H1 (cell line): ENCODE data around the gene C6orf136. TPM values are rescaled to one million over a fixed set of nuclear protein-coding genes. Genes with fewer than 3 reads are reported as not detected.
A peak's percentile ranks its signal among the peaks of the same experiment; 100 is the strongest.

Source experiments
- CTCF ChIA-PET: fragments of 300-600 bp; sonication (Branson Sonifier 250); formaldehyde crosslinking; loops from one replicate; lab custom pipeline; 2021; ENCODE audit not compliant: partially characterized antibody; lab: Charles Lee
- POLR2A ChIA-PET: fragments of 300-600 bp; sonication (Branson Sonifier 250); formaldehyde crosslinking; loops from one replicate; lab custom pipeline; 2021; ENCODE audit warnings: inconsistent platforms; ENCODE audit not compliant: partially characterized antibody; lab: Charles Lee
- DNase-seq, 2 experiments: peaks; one replicate each; pipeline versions ENCODE4 v3.0.0 to v3.0.0-alpha.2; 2010 to 2022; ENCODE audit warnings: low spot score in 2 of 2, low read depth in 1 of 2, mixed read lengths in 1 of 2
- FAIRE-seq: peaks from 2 replicates; lab custom pipeline; 2011; peaks lifted over from hg19 to GRCh38; lab: Jason Lieb, UNC
- H2AFZ ChIP-seq: 2 replicates; pipeline ENCODE4 v1.8.1; 2012; ENCODE audit warnings: low read length, inconsistent platforms
- H2AK5ac ChIP-seq: 2 replicates; pipeline ENCODE4 v1.6.1; 2013; ENCODE audit warnings: low read depth, low read length
- H2BK120ac ChIP-seq: replicated peaks from 2 replicates; pipeline ENCODE3; 2013; ENCODE audit warnings: low read depth, low read length, inconsistent platforms
- H2BK12ac ChIP-seq: 2 replicates; pipeline ENCODE4 v1.6.1; 2013; ENCODE audit warnings: low read depth, low read length
- H2BK15ac ChIP-seq: 2 replicates; pipeline ENCODE4 v1.6.1; 2013; ENCODE audit warnings: low read length
- H2BK20ac ChIP-seq: 2 replicates; pipeline ENCODE4 v1.6.1; 2013; ENCODE audit warnings: low read length
- H2BK5ac ChIP-seq: 2 replicates; pipeline ENCODE4 v1.6.1; 2013; ENCODE audit warnings: low read depth, low read length
- H3K14ac ChIP-seq: 2 replicates; pipeline ENCODE4 v1.6.1; 2013; ENCODE audit warnings: inconsistent platforms; ENCODE audit not compliant: insufficient read length
- H3K18ac ChIP-seq: 2 replicates; pipeline ENCODE4 v1.6.1; 2013; ENCODE audit warnings: low read length; ENCODE audit errors: extremely low read depth
- H3K23ac ChIP-seq: 2 replicates; pipeline ENCODE4 v1.6.1; 2013; ENCODE audit warnings: inconsistent platforms; ENCODE audit not compliant: insufficient read length
- H3K23me2 ChIP-seq: 2 replicates; pipeline ENCODE4 v1.6.1; 2013; ENCODE audit warnings: low read depth, low read length
- H3K27ac ChIP-seq: 2 replicates; pipeline ENCODE4 v1.6.1; 2011; ENCODE audit warnings: low read depth, low read length, inconsistent platforms
- H3K27me3 ChIP-seq, 4 experiments: replicated peaks in 1 of 4; 1 replicate in 1 of 4; 2 replicates in 3 of 4; pipeline versions ENCODE4 v1.6.1 to v1.8.1; 2011 to 2013; ENCODE audit warnings: low read length in 3 of 4, mild to moderate bottlenecking in 3 of 4, inconsistent platforms in 2 of 4, mixed read lengths in 2 of 4, moderate library complexity in 1 of 4; ENCODE audit not compliant: control insufficient read depth in 3 of 4, insufficient read depth in 3 of 4; ENCODE audit errors: extremely low read depth in 1 of 4
- H3K36me3 ChIP-seq, 4 experiments: 2 replicates each; pipeline versions ENCODE4 v1.6.1 to v1.8.1; 2011 to 2013; ENCODE audit warnings: mild to moderate bottlenecking in 4 of 4, low read length in 3 of 4, moderate library complexity in 2 of 4, control low read depth in 1 of 4, inconsistent platforms in 1 of 4; ENCODE audit not compliant: insufficient read depth in 4 of 4, control insufficient read depth in 2 of 4
- H3K4ac ChIP-seq: replicated peaks from 2 replicates; pipeline ENCODE3; 2013; ENCODE audit warnings: low read length, low read depth, mixed read lengths, inconsistent platforms; ENCODE audit not compliant: insufficient read length
- H3K4me1 ChIP-seq, 4 experiments: replicated peaks in 1 of 4; 1 replicate in 1 of 4; 2 replicates in 3 of 4; pipeline versions ENCODE4 v1.6.1 to v1.8.1; 2011 to 2013; ENCODE audit warnings: low read length in 3 of 4, inconsistent platforms in 2 of 4, mixed read lengths in 1 of 4; ENCODE audit not compliant: insufficient read depth in 4 of 4, control insufficient read depth in 3 of 4
- H3K4me2 ChIP-seq, 2 experiments: 2 replicates each; pipeline versions ENCODE4 v1.6.1 to v1.8.1; 2011 to 2013; ENCODE audit warnings: low read depth in 2 of 2, low read length in 2 of 2, control low read depth in 1 of 2, inconsistent platforms in 1 of 2, mild to moderate bottlenecking in 1 of 2; ENCODE audit not compliant: insufficient read depth in 1 of 2
- H3K4me3 ChIP-seq, 4 experiments: fragments of 200-600, 300-600 bp in 1 of 4; sonication (generic), shearing (Covaris generic), sonication (Bioruptor Twin) in 1 of 4; 2 replicates each; pipeline versions ENCODE4 v1.5.1 to v1.8.1; 2011 to 2016; ENCODE audit warnings: low read length in 4 of 4, low read depth in 3 of 4, control low read depth in 2 of 4, inconsistent platforms in 2 of 4, mild to moderate bottlenecking in 2 of 4, mixed read lengths in 1 of 4, moderate library complexity in 1 of 4; ENCODE audit not compliant: insufficient read depth in 2 of 4; ENCODE audit errors: extremely low read depth in 1 of 4
- H3K56ac ChIP-seq: replicated peaks from 2 replicates; pipeline ENCODE3; 2013; ENCODE audit warnings: low read depth, mild to moderate bottlenecking, mixed read lengths, low read length, inconsistent platforms; ENCODE audit not compliant: insufficient read length
- H3K79me1 ChIP-seq: 2 replicates; pipeline ENCODE4 v1.6.1; 2013; ENCODE audit warnings: low read depth, low read length, control low read depth
- H3K79me2 ChIP-seq, 2 experiments: 2 replicates each; pipeline versions ENCODE4 v1.6.1 to v1.8.1; 2012 to 2013; ENCODE audit warnings: low read length in 2 of 2, mild to moderate bottlenecking in 2 of 2, inconsistent platforms in 1 of 2; ENCODE audit not compliant: insufficient read depth in 2 of 2, control insufficient read depth in 1 of 2
- H3K9ac ChIP-seq, 4 experiments: replicated peaks in 1 of 4; 1 replicate in 1 of 4; 2 replicates in 3 of 4; pipeline versions ENCODE4 v1.6.1 to v1.8.1; 2011 to 2013; ENCODE audit warnings: low read depth in 3 of 4, low read length in 3 of 4, control low read depth in 2 of 4, mild to moderate bottlenecking in 2 of 4, moderate library complexity in 2 of 4, inconsistent platforms in 1 of 4; ENCODE audit errors: extremely low read depth in 1 of 4
- H3K9me3 ChIP-seq, 2 experiments: 2 replicates each; pipeline versions ENCODE4 v1.6.1 to v1.8.1; 2012 to 2013; ENCODE audit warnings: mild to moderate bottlenecking in 2 of 2, moderate library complexity in 2 of 2, control low read depth in 1 of 2, inconsistent platforms in 1 of 2, low read depth in 1 of 2, low read length in 1 of 2, mixed read lengths in 1 of 2; ENCODE audit not compliant: insufficient read depth in 2 of 2
- H4K20me1 ChIP-seq, 2 experiments: replicated peaks in 1 of 2; 2 replicates each; pipeline versions ENCODE3 to v1.8.1; 2011 to 2013; ENCODE audit warnings: inconsistent platforms in 2 of 2, low read length in 2 of 2, mild to moderate bottlenecking in 1 of 2; ENCODE audit not compliant: insufficient read depth in 2 of 2, control insufficient read depth in 1 of 2
- H4K5ac ChIP-seq: 2 replicates; pipeline ENCODE4 v1.6.1; 2013; ENCODE audit warnings: low read length, low read depth, mixed read lengths, inconsistent platforms; ENCODE audit not compliant: insufficient read length
- H4K8ac ChIP-seq: 2 replicates; pipeline ENCODE4 v1.8.0; 2013; ENCODE audit warnings: mild to moderate bottlenecking, moderate library complexity, low read length, inconsistent platforms; ENCODE audit not compliant: insufficient read depth; ENCODE audit errors: extremely low read depth
- H4K91ac ChIP-seq: replicated peaks from 2 replicates; pipeline ENCODE3; 2013; ENCODE audit warnings: low read length, mixed read lengths, inconsistent platforms; ENCODE audit not compliant: insufficient read length
- ATF2 ChIP-seq: IDR thresholded peaks from 2 replicates; pipeline ENCODE4 v1.6.1; 2012; ENCODE audit warnings: low read length, inconsistent platforms
- BCL11A ChIP-seq, 2 experiments: IDR thresholded peaks; one replicate each; pipeline ENCODE4 v1.6.1; 2011; ENCODE audit warnings: low read depth in 2 of 2, low read length in 2 of 2, mild to moderate bottlenecking in 2 of 2
- E2F6 ChIP-seq: IDR thresholded peaks from 2 replicates; pipeline ENCODE4 v1.6.1; 2012; ENCODE audit warnings: inconsistent platforms
- JUN ChIP-seq: IDR thresholded peaks from 2 replicates; pipeline ENCODE4 v1.6.1; 2011; ENCODE audit warnings: low read depth, mild to moderate bottlenecking, improper control_type of control experiment, low read length
- NANOG ChIP-seq: IDR thresholded peaks from 2 replicates; pipeline ENCODE4 v1.6.1; 2011; ENCODE audit warnings: low read length, low read depth, mild to moderate bottlenecking, inconsistent platforms; ENCODE audit not compliant: insufficient read depth, poor library complexity, severe bottlenecking
- SIRT6 ChIP-seq: IDR thresholded peaks from one replicate; pipeline ENCODE4 v1.7.1; 2012; ENCODE audit warnings: low read length, inconsistent platforms
- WGBS, 2 experiments: shearing (Covaris generic) in 1 of 2; methylation state at CpG; one replicate each; pipeline versions ENCODE4 v1.1.6 to v1.1.7; 2013 to 2015; ENCODE audit warnings: low lambda C conversion rate in 2 of 2, mixed read lengths in 2 of 2, inconsistent platforms in 1 of 2, low coverage in 1 of 2, missing lambda C conversion rate in 1 of 2; ENCODE audit not compliant: insufficient replicate concordance in 2 of 2, insufficient coverage in 1 of 2, insufficient read length in 1 of 2; ENCODE audit errors: extremely low coverage in 1 of 2, missing lambda C conversion rate in 1 of 2; 5-methylcytosine and 5-hydroxymethylcytosine counted together
- polyA plus RNA-seq, 7 experiments: library from polyadenylated mRNA; depleted of rRNA in 3 of 7; stranded (reverse) in 5 of 7; unstranded in 2 of 7; fragments of >200 nt in 5 of 7; fragments of 200-250 nt in 2 of 7; gene quantifications; 1 replicate in 5 of 7; 2 replicates in 1 of 7; 4 replicates in 1 of 7; pipeline versions ENCODE4 v1.2.1 to v1.2.3, GENCODE V29; 2011 to 2013; ENCODE audit warnings: missing spikeins in 2 of 7, mixed read lengths in 2 of 7
- total RNA-seq: library from RNA; stranded (reverse); fragmentation: NEBNext Ultra II Directional; extraction: Animal tissue kit (Norgen Biotek cat#: 25700); gene quantifications from 2 replicates; pipeline ENCODE4 v1.2.1, GENCODE V29; 2021

Gene C6orf136
- total and polyA plus RNA-seq, 2 of the 8 experiments (the other 6 are each of a cell fraction or from before 2014, with no cell fraction given): 20.8 to 23.1 TPM

- peak overlapping the region; percentile 99 to 100 (median 100) for H3K9ac ChIP-seq
- peak overlapping the region; percentile 71; the same call in 1 of the 2 replicates for H2BK12ac ChIP-seq
- peak overlapping the region; percentile 89 for H2BK5ac ChIP-seq
- H4K8ac ChIP-seq: peak overlapping the region; percentile 97; the same call in 1 of the 2 replicates
- peaks cover 1 to 4% of the 10 kb centered on the region in 2 experiments for H4K20me1 ChIP-seq
- peak overlapping the region; percentile 57 for H3K56ac ChIP-seq
- no peak overlapping the region for H3K14ac ChIP-seq
- POLR2A ChIA-PET: interaction anchor here (0.7 to 4.8 kb wide), 36 partner anchors 8 to 515 kb away, joined by 3 to 443 read pairs (median 6); partner anchors contain the start of genes ABCF1, ATAT1, C6orf136 and DHX16
- no peak overlapping the region for H2BK15ac ChIP-seq
- no peaks in the 10 kb centered on the region for H3K27me3 ChIP-seq
- peak overlapping the region; percentile 90 to 97 (median 96) for H3K4me3 ChIP-seq
- no peaks in the 10 kb centered on the region for H3K9me3 ChIP-seq
- peak overlapping the region; percentile 96 to 98 for H3K4me2 ChIP-seq
- no peak overlapping the region for H3K23ac ChIP-seq
- no peak overlapping the region for H2BK120ac ChIP-seq
- H4K5ac ChIP-seq: peak overlapping the region; percentile 86
- H4K91ac ChIP-seq: peak overlapping the region; percentile 38
- H3K4me1 ChIP-seq: peaks cover 0 to 6% (median 4%) of the 10 kb centered on the region in 4 experiments; a peak in 4 of 7 replicates
- no peak overlapping the region for H2AFZ ChIP-seq
- peaks cover 7% of the 10 kb centered on the region; the same call in 1 of the 2 replicates for H3K79me1 ChIP-seq
- H2BK20ac ChIP-seq: no peak overlapping the region
- peak overlapping the region; percentile 98 for H3K27ac ChIP-seq
- H3K4ac ChIP-seq: peak overlapping the region; percentile 70
- peak overlapping the region; percentile 89; the same call in 1 of the 2 replicates for H2AK5ac ChIP-seq
- CTCF ChIA-PET: interaction anchor here (1.7 kb wide), 1 partner anchor 15 kb away, joined by 4 read pairs; no protein-coding TSS in a partner anchor
- peaks cover 4 to 63% of the 10 kb centered on the region in 2 experiments; a peak in 3 of 4 replicates for H3K79me2 ChIP-seq
- H3K18ac ChIP-seq: peak overlapping the region; percentile 36; the same call in 1 of the 2 replicates
- FAIRE-seq: no peak
- no peak for DNase-seq
- WGBS, 2 experiments: 3 to 100% methylated on average over 1 to 10 of the region's 10 CpGs
- peaks cover 6 to 41% (median 17%) of the 10 kb centered on the region in 4 experiments for H3K36me3 ChIP-seq
- peaks cover 14% of the 10 kb centered on the region for H3K23me2 ChIP-seq
- TF ChIP-seq NANOG: no peak
- no peak; the same call in 1 of the 2 replicates for TF ChIP-seq ATF2
- TF ChIP-seq SIRT6: no peak
- TF ChIP-seq JUN: no peak
- no peak for TF ChIP-seq E2F6
- TF ChIP-seq BCL11A (IDR thresholded peaks at IDR 0.05; ENCODE audit: low read depth in 2 of 2, low read length in 2 of 2): no peak
Observed at GRCh38 chr6:30615958-30616810, 30.7 kb upstream of the C6orf136 start.
